H1 (cell line): ENCODE measurements around the gene CMSS1. TPM values are rescaled to one million over a fixed set of nuclear protein-coding genes. Genes with fewer than 3 reads are reported as not detected.

Source experiments
- CTCF ChIA-PET: fragments of 300-600 bp; sonication (Branson Sonifier 250); formaldehyde crosslinking; loops from one replicate; lab custom pipeline; 2021; ENCODE audit not compliant: partially characterized antibody; lab: Charles Lee
- POLR2A ChIA-PET: fragments of 300-600 bp; sonication (Branson Sonifier 250); formaldehyde crosslinking; loops from one replicate; lab custom pipeline; 2021; ENCODE audit warnings: inconsistent platforms; ENCODE audit not compliant: partially characterized antibody; lab: Charles Lee
- DNase-seq, 2 experiments: peaks; one replicate each; pipeline versions ENCODE4 v3.0.0 to v3.0.0-alpha.2; 2010 to 2022; ENCODE audit warnings: low spot score in 2 of 2, low read depth in 1 of 2, mixed read lengths in 1 of 2
- FAIRE-seq: peaks from 2 replicates; lab custom pipeline; 2011; peaks lifted over from hg19 to GRCh38; lab: Jason Lieb, UNC
- H2AFZ ChIP-seq: 2 replicates; pipeline ENCODE4 v1.8.1; 2012; ENCODE audit warnings: low read length, inconsistent platforms
- H2AK5ac ChIP-seq: 2 replicates; pipeline ENCODE4 v1.6.1; 2013; ENCODE audit warnings: low read depth, low read length
- H2BK120ac ChIP-seq: replicated peaks from 2 replicates; pipeline ENCODE3; 2013; ENCODE audit warnings: low read depth, low read length, inconsistent platforms
- H2BK12ac ChIP-seq: 2 replicates; pipeline ENCODE4 v1.6.1; 2013; ENCODE audit warnings: low read depth, low read length
- H2BK15ac ChIP-seq: 2 replicates; pipeline ENCODE4 v1.6.1; 2013; ENCODE audit warnings: low read length
- H2BK20ac ChIP-seq: 2 replicates; pipeline ENCODE4 v1.6.1; 2013; ENCODE audit warnings: low read length
- H2BK5ac ChIP-seq: 2 replicates; pipeline ENCODE4 v1.6.1; 2013; ENCODE audit warnings: low read depth, low read length
- H3K14ac ChIP-seq: 2 replicates; pipeline ENCODE4 v1.6.1; 2013; ENCODE audit warnings: inconsistent platforms; ENCODE audit not compliant: insufficient read length
- H3K18ac ChIP-seq: 2 replicates; pipeline ENCODE4 v1.6.1; 2013; ENCODE audit warnings: low read length; ENCODE audit errors: extremely low read depth
- H3K23ac ChIP-seq: 2 replicates; pipeline ENCODE4 v1.6.1; 2013; ENCODE audit warnings: inconsistent platforms; ENCODE audit not compliant: insufficient read length
- H3K23me2 ChIP-seq: 2 replicates; pipeline ENCODE4 v1.6.1; 2013; ENCODE audit warnings: low read depth, low read length
- H3K27ac ChIP-seq: 2 replicates; pipeline ENCODE4 v1.6.1; 2011; ENCODE audit warnings: low read depth, low read length, inconsistent platforms
- H3K27me3 ChIP-seq, 4 experiments: replicated peaks in 1 of 4; 1 replicate in 1 of 4; 2 replicates in 3 of 4; pipeline versions ENCODE4 v1.6.1 to v1.8.1; 2011 to 2013; ENCODE audit warnings: low read length in 3 of 4, mild to moderate bottlenecking in 3 of 4, inconsistent platforms in 2 of 4, mixed read lengths in 2 of 4, moderate library complexity in 1 of 4; ENCODE audit not compliant: control insufficient read depth in 3 of 4, insufficient read depth in 3 of 4; ENCODE audit errors: extremely low read depth in 1 of 4
- H3K36me3 ChIP-seq, 4 experiments: 2 replicates each; pipeline versions ENCODE4 v1.6.1 to v1.8.1; 2011 to 2013; ENCODE audit warnings: mild to moderate bottlenecking in 4 of 4, low read length in 3 of 4, moderate library complexity in 2 of 4, control low read depth in 1 of 4, inconsistent platforms in 1 of 4; ENCODE audit not compliant: insufficient read depth in 4 of 4, control insufficient read depth in 2 of 4
- H3K4ac ChIP-seq: replicated peaks from 2 replicates; pipeline ENCODE3; 2013; ENCODE audit warnings: low read length, low read depth, mixed read lengths, inconsistent platforms; ENCODE audit not compliant: insufficient read length
- H3K4me1 ChIP-seq, 4 experiments: replicated peaks in 1 of 4; 1 replicate in 1 of 4; 2 replicates in 3 of 4; pipeline versions ENCODE4 v1.6.1 to v1.8.1; 2011 to 2013; ENCODE audit warnings: low read length in 3 of 4, inconsistent platforms in 2 of 4, mixed read lengths in 1 of 4; ENCODE audit not compliant: insufficient read depth in 4 of 4, control insufficient read depth in 3 of 4
- H3K4me2 ChIP-seq, 2 experiments: 2 replicates each; pipeline versions ENCODE4 v1.6.1 to v1.8.1; 2011 to 2013; ENCODE audit warnings: low read depth in 2 of 2, low read length in 2 of 2, control low read depth in 1 of 2, inconsistent platforms in 1 of 2, mild to moderate bottlenecking in 1 of 2; ENCODE audit not compliant: insufficient read depth in 1 of 2
- H3K4me3 ChIP-seq, 4 experiments: fragments of 200-600, 300-600 bp in 1 of 4; sonication (generic), shearing (Covaris generic), sonication (Bioruptor Twin) in 1 of 4; 2 replicates each; pipeline versions ENCODE4 v1.5.1 to v1.8.1; 2011 to 2016; ENCODE audit warnings: low read length in 4 of 4, low read depth in 3 of 4, control low read depth in 2 of 4, inconsistent platforms in 2 of 4, mild to moderate bottlenecking in 2 of 4, mixed read lengths in 1 of 4, moderate library complexity in 1 of 4; ENCODE audit not compliant: insufficient read depth in 2 of 4; ENCODE audit errors: extremely low read depth in 1 of 4
- H3K56ac ChIP-seq: replicated peaks from 2 replicates; pipeline ENCODE3; 2013; ENCODE audit warnings: low read depth, mild to moderate bottlenecking, mixed read lengths, low read length, inconsistent platforms; ENCODE audit not compliant: insufficient read length
- H3K79me1 ChIP-seq: 2 replicates; pipeline ENCODE4 v1.6.1; 2013; ENCODE audit warnings: low read depth, low read length, control low read depth
- H3K79me2 ChIP-seq, 2 experiments: 2 replicates each; pipeline versions ENCODE4 v1.6.1 to v1.8.1; 2012 to 2013; ENCODE audit warnings: low read length in 2 of 2, mild to moderate bottlenecking in 2 of 2, inconsistent platforms in 1 of 2; ENCODE audit not compliant: insufficient read depth in 2 of 2, control insufficient read depth in 1 of 2
- H3K9ac ChIP-seq, 4 experiments: replicated peaks in 1 of 4; 1 replicate in 1 of 4; 2 replicates in 3 of 4; pipeline versions ENCODE4 v1.6.1 to v1.8.1; 2011 to 2013; ENCODE audit warnings: low read depth in 3 of 4, low read length in 3 of 4, control low read depth in 2 of 4, mild to moderate bottlenecking in 2 of 4, moderate library complexity in 2 of 4, inconsistent platforms in 1 of 4; ENCODE audit errors: extremely low read depth in 1 of 4
- H3K9me3 ChIP-seq, 2 experiments: 2 replicates each; pipeline versions ENCODE4 v1.6.1 to v1.8.1; 2012 to 2013; ENCODE audit warnings: mild to moderate bottlenecking in 2 of 2, moderate library complexity in 2 of 2, control low read depth in 1 of 2, inconsistent platforms in 1 of 2, low read depth in 1 of 2, low read length in 1 of 2, mixed read lengths in 1 of 2; ENCODE audit not compliant: insufficient read depth in 2 of 2
- H4K20me1 ChIP-seq, 2 experiments: replicated peaks in 1 of 2; 2 replicates each; pipeline versions ENCODE3 to v1.8.1; 2011 to 2013; ENCODE audit warnings: inconsistent platforms in 2 of 2, low read length in 2 of 2, mild to moderate bottlenecking in 1 of 2; ENCODE audit not compliant: insufficient read depth in 2 of 2, control insufficient read depth in 1 of 2
- H4K5ac ChIP-seq: 2 replicates; pipeline ENCODE4 v1.6.1; 2013; ENCODE audit warnings: low read length, low read depth, mixed read lengths, inconsistent platforms; ENCODE audit not compliant: insufficient read length
- H4K8ac ChIP-seq: 2 replicates; pipeline ENCODE4 v1.8.0; 2013; ENCODE audit warnings: mild to moderate bottlenecking, moderate library complexity, low read length, inconsistent platforms; ENCODE audit not compliant: insufficient read depth; ENCODE audit errors: extremely low read depth
- H4K91ac ChIP-seq: replicated peaks from 2 replicates; pipeline ENCODE3; 2013; ENCODE audit warnings: low read length, mixed read lengths, inconsistent platforms; ENCODE audit not compliant: insufficient read length
- ATF3 ChIP-seq: IDR thresholded peaks from 2 replicates; pipeline ENCODE4 v1.6.1; 2011; ENCODE audit warnings: low read depth, mild to moderate bottlenecking, low read length; ENCODE audit not compliant: insufficient read depth
- BCL11A ChIP-seq, 2 experiments: IDR thresholded peaks; one replicate each; pipeline ENCODE4 v1.6.1; 2011; ENCODE audit warnings: low read depth in 2 of 2, low read length in 2 of 2, mild to moderate bottlenecking in 2 of 2
- CBX8 ChIP-seq: fragments of 300-800, 300-1000 bp; sonication (generic); IDR thresholded peaks from 2 replicates; pipeline ENCODE4 v1.7.1; 2016; ENCODE audit warnings: low read depth, low read length, borderline replicate concordance
- CEBPB ChIP-seq: IDR thresholded peaks from 2 replicates; pipeline ENCODE4 v1.6.1; 2012; ENCODE audit warnings: low read depth, low read length
- EZH2 ChIP-seq: fragments of 200-600 bp; sonication (generic); IDR thresholded peaks from 2 replicates; pipeline ENCODE4 v1.7.1; 2012; ENCODE audit warnings: low read depth, mild to moderate bottlenecking, moderate library complexity, low read length, inconsistent platforms; ENCODE audit not compliant: severe bottlenecking
- HDAC2 ChIP-seq, 2 experiments: fragments of 300-600 bp in 1 of 2; sonication (generic) in 1 of 2; IDR thresholded peaks; 2 replicates each; pipeline ENCODE4 v1.6.1; 2011 to 2012; ENCODE audit warnings: low read depth in 2 of 2, low read length in 2 of 2, mild to moderate bottlenecking in 2 of 2, moderate library complexity in 2 of 2, borderline replicate concordance in 1 of 2, inconsistent platforms in 1 of 2
- JUN ChIP-seq: IDR thresholded peaks from 2 replicates; pipeline ENCODE4 v1.6.1; 2011; ENCODE audit warnings: low read depth, mild to moderate bottlenecking, improper control_type of control experiment, low read length
- JUND ChIP-seq: IDR thresholded peaks from 2 replicates; pipeline ENCODE4 v1.6.1; 2011; ENCODE audit warnings: mild to moderate bottlenecking, improper control_type of control experiment, low read length
- POLR2A ChIP-seq, 2 experiments: IDR thresholded peaks; 1 replicate in 1 of 2; 2 replicates in 1 of 2; pipeline ENCODE4 v1.6.1; 2011; ENCODE audit warnings: low read depth in 2 of 2, low read length in 2 of 2, mild to moderate bottlenecking in 2 of 2; ENCODE audit errors: control extremely low read depth in 1 of 2
- POU5F1 ChIP-seq: IDR thresholded peaks from 2 replicates; pipeline ENCODE4 v1.6.1; 2011; ENCODE audit warnings: low read depth, mild to moderate bottlenecking, low read length, moderate library complexity
- SAP30 ChIP-seq: fragments of 300-600 bp; sonication (generic); IDR thresholded peaks from 2 replicates; pipeline ENCODE4 v1.7.1; 2012; ENCODE audit warnings: low read length, moderate library complexity, mild to moderate bottlenecking, inconsistent platforms; ENCODE audit not compliant: insufficient read depth, insufficient replicate concordance
- SP2 ChIP-seq: IDR thresholded peaks from 2 replicates; pipeline ENCODE4 v1.6.1; 2012; ENCODE audit warnings: mild to moderate bottlenecking, low read length, inconsistent platforms
- SRF ChIP-seq: IDR thresholded peaks from 2 replicates; pipeline ENCODE4 v1.6.1; 2011; ENCODE audit warnings: mild to moderate bottlenecking, low read depth, low read length, moderate library complexity
- YY1 ChIP-seq: IDR thresholded peaks from 2 replicates; pipeline ENCODE4 v1.6.1; 2011; ENCODE audit warnings: low read depth, mild to moderate bottlenecking, low read length
- WGBS, 2 experiments: shearing (Covaris generic) in 1 of 2; methylation state at CpG; one replicate each; pipeline versions ENCODE4 v1.1.6 to v1.1.7; 2013 to 2015; ENCODE audit warnings: low lambda C conversion rate in 2 of 2, mixed read lengths in 2 of 2, inconsistent platforms in 1 of 2, low coverage in 1 of 2, missing lambda C conversion rate in 1 of 2; ENCODE audit not compliant: insufficient replicate concordance in 2 of 2, insufficient coverage in 1 of 2, insufficient read length in 1 of 2; ENCODE audit errors: extremely low coverage in 1 of 2, missing lambda C conversion rate in 1 of 2; 5-methylcytosine and 5-hydroxymethylcytosine counted together
- polyA plus RNA-seq, 7 experiments: library from polyadenylated mRNA; depleted of rRNA in 3 of 7; stranded (reverse) in 5 of 7; unstranded in 2 of 7; fragments of >200 nt in 5 of 7; fragments of 200-250 nt in 2 of 7; gene quantifications; 1 replicate in 5 of 7; 2 replicates in 1 of 7; 4 replicates in 1 of 7; pipeline versions ENCODE4 v1.2.1 to v1.2.3, GENCODE V29; 2011 to 2013; ENCODE audit warnings: missing spikeins in 2 of 7, mixed read lengths in 2 of 7
- total RNA-seq: library from RNA; stranded (reverse); fragmentation: NEBNext Ultra II Directional; extraction: Animal tissue kit (Norgen Biotek cat#: 25700); gene quantifications from 2 replicates; pipeline ENCODE4 v1.2.1, GENCODE V29; 2021

CMSS1 gene
- total and polyA plus RNA-seq, 2 of the 8 experiments (the other 6 are each of a cell fraction or from before 2014, with no cell fraction given) = 15.2 to 75.1 TPM

GRCh38 chr3:100214574-100214964 is 396.9 kb downstream of the CMSS1 start:
- Histone ChIP-seq H3K23me2 (no peaks in the 10 kb centered on the region; the same call in 1 of the 2 replicates), H2AFZ (no peak overlapping the region), H3K23ac (no peak overlapping the region), H3K27me3 (no peaks in the 10 kb centered on the region; a peak in 1 of 7 replicates), H3K9ac (no peak overlapping the region), H3K4me1 (peaks cover 0 to 16% (median 11%) of the 10 kb centered on the region in 4 experiments; a peak in 5 of 7 replicates), H2BK12ac (no peak overlapping the region), H3K18ac (no peak overlapping the region), H3K27ac (no peak overlapping the region), H3K14ac (no peak overlapping the region), H2BK15ac (no peak overlapping the region), H3K79me2 (no peaks in the 10 kb centered on the region), H4K8ac (no peak overlapping the region), H3K36me3 (no peaks in the 10 kb centered on the region), H3K4ac (no peak overlapping the region), H3K79me1 (no peaks in the 10 kb centered on the region), H3K9me3 (no peaks in the 10 kb centered on the region), H2BK5ac (no peak overlapping the region), H3K4me3 (no peak overlapping the region), H4K91ac (no peak overlapping the region), H3K4me2 (no peak overlapping the region), H2BK120ac (no peak overlapping the region), H4K20me1 (no peaks in the 10 kb centered on the region), H3K56ac (no peak overlapping the region), H2BK20ac (no peak overlapping the region), H2AK5ac (no peak overlapping the region), H4K5ac (no peak overlapping the region)
- FAIRE-seq = no peak
- ChIA-PET CTCF (interaction anchor here (1.0 kb wide), 1 partner anchor 371 kb away, joined by 8 read pairs; no protein-coding TSS in a partner anchor), POLR2A (interaction anchor here (0.6 kb wide), 1 partner anchor 171 kb away, joined by 3 read pairs; no protein-coding TSS in a partner anchor)
- no peak for DNase-seq
- WGBS, 2 experiments = 91% methylated on average over 5 of the region's 5 CpGs; no CpG with 5 or more reads in 1 of the 2 experiments
- TF ChIP-seq SAP30 (no peak), EZH2 (no peak), ATF3 (no peak), POU5F1 (no peak), SRF (no peak), BCL11A (IDR thresholded peaks at IDR 0.05; ENCODE audit: low read depth in 2 of 2, low read length in 2 of 2) (no peak), YY1 (no peak), JUN (no peak), HDAC2 (IDR thresholded peaks at IDR 0.05; ENCODE audit: borderline replicate concordance in 1 of 2, low read depth in 2 of 2, low read length in 2 of 2) (no peak), JUND (no peak), CEBPB (no peak), POLR2A (IDR thresholded peaks at IDR 0.05; ENCODE audit: control extremely low read depth in 1 of 2, low read depth in 2 of 2, low read length in 2 of 2) (no peak), CBX8 (no peak), SP2 (no peak)
